Hepatocyte (in vitro differentiated cells): ENCODE measurements around the gene TRIM6. TPM values are rescaled to one million over a fixed set of nuclear protein-coding genes. Genes with fewer than 3 reads are reported as not detected.
"Not testable (repeated sequence)": the region's sequence is repeated elsewhere in the genome, so short reads cannot be mapped to it uniquely, and the experiment has no call there.

ENCODE experiments used
- DNase-seq: peaks from one replicate; pipeline ENCODE4 v3.0.0-alpha.2; 2016; ENCODE audit warnings: low spot score
- H2AFZ ChIP-seq: fragments of 200-600 bp; sonication (generic); 2 replicates; pipeline ENCODE4 v1.6.0; 2016; ENCODE audit warnings: antibody characterized with exemption, mild to moderate bottlenecking
- H3K27ac ChIP-seq: fragments of 200-600 bp; sonication (generic); 2 replicates; pipeline ENCODE4 v1.5.1; 2016; ENCODE audit warnings: mild to moderate bottlenecking
- H3K27me3 ChIP-seq: fragments of 200-600 bp; sonication (generic); 2 replicates; pipeline ENCODE4 v1.6.1; 2016
- H3K36me3 ChIP-seq: fragments of 200-600 bp; sonication (generic); replicated peaks from 2 replicates; pipeline ENCODE4 v1.5.1; 2016; ENCODE audit warnings: low read depth; ENCODE audit not compliant: insufficient read depth
- H3K4me1 ChIP-seq: fragments of 200-600 bp; sonication (generic); 2 replicates; pipeline ENCODE4 v1.5.1; 2016; ENCODE audit warnings: mild to moderate bottlenecking, moderate library complexity; ENCODE audit not compliant: insufficient read depth
- H3K4me2 ChIP-seq: fragments of 200-600 bp; sonication (generic); 2 replicates; pipeline ENCODE4 v1.6.0; 2016
- H3K4me3 ChIP-seq: fragments of 200-600 bp; sonication (generic); 2 replicates; pipeline ENCODE4 v1.5.1; 2016; ENCODE audit warnings: mild to moderate bottlenecking
- H3K79me2 ChIP-seq: fragments of 200-600 bp; sonication (generic); 2 replicates; pipeline ENCODE4 v1.6.0; 2017; ENCODE audit warnings: mild to moderate bottlenecking
- H3K9me2 ChIP-seq: fragments of 200-600 bp; sonication (generic); replicated peaks from 2 replicates; pipeline ENCODE4 v1.6.0; 2017; ENCODE audit warnings: mild to moderate bottlenecking; ENCODE audit not compliant: insufficient read depth
- H3K9me3 ChIP-seq: fragments of 200-600 bp; sonication (generic); 2 replicates; pipeline ENCODE4 v1.5.1; 2016; ENCODE audit warnings: low read depth, mild to moderate bottlenecking
- H4K20me1 ChIP-seq: fragments of 200-600 bp; sonication (generic); 2 replicates; pipeline ENCODE4 v1.6.0; 2016; ENCODE audit warnings: mild to moderate bottlenecking; ENCODE audit not compliant: insufficient read depth, poor library complexity, severe bottlenecking
- CTCF ChIP-seq: fragments of 200-600 bp; sonication (generic); IDR thresholded peaks from 2 replicates; pipeline ENCODE4 v1.5.1; 2016; ENCODE audit warnings: antibody characterized with exemption, mild to moderate bottlenecking; ENCODE audit not compliant: poor library complexity
- EZH2 ChIP-seq: fragments of 200-600 bp; sonication (generic); IDR thresholded peaks from 2 replicates; pipeline ENCODE4 v1.6.1; 2016; ENCODE audit warnings: antibody characterized with exemption, mild to moderate bottlenecking, borderline replicate concordance
- EZH2phosphoT487 ChIP-seq: fragments of 200-600 bp; sonication (generic); IDR thresholded peaks from one replicate; pipeline ENCODE4 v1.6.1; 2018; ENCODE audit warnings: antibody characterized with exemption, mild to moderate bottlenecking, low read depth, moderate library complexity; ENCODE audit not compliant: unreplicated experiment, severe bottlenecking
- WGBS: methylation state at CpG from one replicate; pipeline ENCODE4 v1.1.6; 2016; ENCODE audit warnings: low lambda C conversion rate; ENCODE audit errors: missing lambda C conversion rate; 5-methylcytosine and 5-hydroxymethylcytosine counted together
- polyA plus RNA-seq: library from polyadenylated mRNA; unstranded; fragments of >200 nt; fragmentation: Nextera tagmentation; extraction: Ambion mirVana; gene quantifications from 2 replicates; pipeline ENCODE4 v1.2.1, GENCODE V29; 2016
- total RNA-seq: library from RNA; depleted of rRNA; stranded (reverse); fragments of >200 nt; gene quantifications from 2 replicates; pipeline ENCODE4 v1.2.3, GENCODE V29; 2014

TRIM6 gene
- total and polyA plus RNA-seq, 2 experiments from 2014 or later = 4.3 to 10.7 TPM

DNA sequence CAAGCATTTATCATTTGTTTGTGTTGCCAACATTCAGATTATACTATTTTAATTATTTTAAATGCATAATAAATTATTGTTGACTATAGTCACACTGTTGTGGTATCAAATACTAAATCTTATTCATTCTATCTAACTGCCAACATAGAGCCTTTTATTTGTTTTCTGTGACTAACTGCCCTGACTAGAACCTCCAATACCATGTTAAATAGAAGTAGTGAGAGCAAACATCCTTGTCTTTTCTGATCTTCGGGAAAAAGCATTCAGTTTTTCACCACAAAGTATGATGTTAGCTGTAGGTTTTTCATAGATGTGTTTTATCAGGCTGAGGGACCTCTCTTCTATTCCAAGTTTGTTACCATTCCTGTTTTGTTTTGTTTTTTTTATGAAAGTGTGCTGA lies 43.5 kb downstream of the TRIM6 start:
- H3K4me3 ChIP-seq = no peak overlapping the region
- no peak overlapping the region for H3K4me2 ChIP-seq
- no peak overlapping the region for H2AFZ ChIP-seq
- H3K4me1 ChIP-seq = no peaks in the 10 kb centered on the region
- H3K27me3 ChIP-seq = no peaks in the 10 kb centered on the region
- no peak for DNase-seq
- TF ChIP-seq EZH2 = no peak
- no peak for TF ChIP-seq CTCF
- TF ChIP-seq EZH2phosphoT487 = no peak
- WGBS = 76% methylated on average over 1 of the region's 1 CpG
- peaks cover 3% of the 10 kb centered on the region for H3K9me3 ChIP-seq
- no peaks in the 10 kb centered on the region for H4K20me1 ChIP-seq
- H3K27ac ChIP-seq = no peak overlapping the region
- H3K9me2 ChIP-seq = no peaks in the 10 kb centered on the region
- no peaks in the 10 kb centered on the region for H3K79me2 ChIP-seq
- H3K36me3 ChIP-seq = no peaks in the 10 kb centered on the region

- H3K9me3 ChIP-seq = peaks cover 3% of the 10 kb centered on the region
- no peaks in the 10 kb centered on the region for H3K36me3 ChIP-seq
- H3K27me3 ChIP-seq = no peaks in the 10 kb centered on the region
- H3K79me2 ChIP-seq = no peaks in the 10 kb centered on the region
- DNase-seq = no peak
- no peak overlapping the region for H3K27ac ChIP-seq
- no peak for TF ChIP-seq EZH2phosphoT487
- TF ChIP-seq EZH2 = no peak
- TF ChIP-seq CTCF = no peak
- H4K20me1 ChIP-seq = no peaks in the 10 kb centered on the region
- no peaks in the 10 kb centered on the region for H3K9me2 ChIP-seq
- no peaks in the 10 kb centered on the region for H3K4me1 ChIP-seq
- no peak overlapping the region for H3K4me2 ChIP-seq
- no peak overlapping the region for H3K4me3 ChIP-seq
- H2AFZ ChIP-seq = no peak overlapping the region
Observed at GRCh38 chr11:5643585-5643984, 47.1 kb downstream of the TRIM6 start.

GRCh38 chr11:5646139-5646538 lies 49.7 kb downstream of the TRIM6 start:
- WGBS = 92% methylated on average over 3 of the region's 3 CpGs
- H3K36me3 ChIP-seq = no peaks in the 10 kb centered on the region
- H3K4me1 ChIP-seq = no peaks in the 10 kb centered on the region
- no peak overlapping the region for H3K27ac ChIP-seq
- no peaks in the 10 kb centered on the region for H3K9me2 ChIP-seq
- H3K9me3 ChIP-seq = no peaks in the 10 kb centered on the region
- no peak overlapping the region for H2AFZ ChIP-seq
- H4K20me1 ChIP-seq = no peaks in the 10 kb centered on the region
- no peaks in the 10 kb centered on the region for H3K79me2 ChIP-seq
- no peak for DNase-seq
- no peak overlapping the region for H3K4me3 ChIP-seq
- H3K4me2 ChIP-seq = no peak overlapping the region
- TF ChIP-seq EZH2 (no peak), CTCF (no peak), EZH2phosphoT487 (no peak)
- no peaks in the 10 kb centered on the region for H3K27me3 ChIP-seq

DNA sequence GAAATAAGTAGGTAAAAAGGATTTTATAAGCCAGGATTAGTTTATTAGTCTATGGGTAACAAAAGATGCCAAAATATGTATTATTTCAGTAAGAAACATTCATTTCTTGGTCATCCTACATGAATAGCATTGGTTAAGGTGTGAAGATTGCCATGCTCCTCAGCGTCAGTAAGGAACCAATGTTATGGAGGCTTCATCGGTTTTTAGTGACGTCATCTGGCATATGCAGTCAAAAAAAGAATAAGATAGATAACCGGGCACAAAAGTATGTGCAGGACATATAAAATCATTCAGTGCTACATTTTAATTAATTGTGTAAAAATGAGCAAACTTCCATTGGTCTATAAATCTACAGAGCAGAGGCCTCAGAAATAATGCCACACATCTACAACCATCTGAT lies 59.0 kb downstream of the TRIM6 start:
- no peak overlapping the region for H3K4me3 ChIP-seq
- H3K27ac ChIP-seq = no peak overlapping the region
- no peak for DNase-seq
- WGBS = 96% methylated on average over 4 of the region's 4 CpGs
- H3K27me3 ChIP-seq = no peaks in the 10 kb centered on the region
- no peak overlapping the region for H2AFZ ChIP-seq
- H3K9me3 ChIP-seq = peaks cover 6% of the 10 kb centered on the region
- no peaks in the 10 kb centered on the region for H4K20me1 ChIP-seq
- H3K4me1 ChIP-seq = no peaks in the 10 kb centered on the region
- no peaks in the 10 kb centered on the region for H3K79me2 ChIP-seq
- no peaks in the 10 kb centered on the region for H3K9me2 ChIP-seq
- no peak overlapping the region for H3K4me2 ChIP-seq
- TF ChIP-seq CTCF (no peak), EZH2phosphoT487 (no peak), EZH2 (no peak)
- H3K36me3 ChIP-seq = no peaks in the 10 kb centered on the region

- DNase-seq, H3K4me2 ChIP-seq, H4K20me1 ChIP-seq, H2AFZ ChIP-seq, H3K27me3 ChIP-seq, H3K4me1 ChIP-seq, H3K27ac ChIP-seq, H3K9me3 ChIP-seq, H3K9me2 ChIP-seq, H3K79me2 ChIP-seq, H3K36me3 ChIP-seq, H3K4me3 ChIP-seq: not testable (repeated sequence)
- WGBS = 95% methylated on average over 2 of the region's 2 CpGs
Observed at GRCh38 chr11:5656956-5657355, 60.5 kb downstream of the TRIM6 start.
